Cardiac muscle cell (in vitro differentiated cells and primary cell): ENCODE measurements around the gene CTNNA2. TPM values are rescaled to one million over a fixed set of nuclear protein-coding genes. Genes with fewer than 3 reads are reported as not detected.

Source experiments
- DNase-seq, 2 donors: peaks; one replicate each; pipeline versions ENCODE4 v3.0.0 to v3.0.0-alpha.2; 2010 to 2017; ENCODE audit warnings: low read depth in 1 of 2, low spot score in 1 of 2
- H3K27ac ChIP-seq: fragments of 200-600 bp; sonication (generic); 2 replicates; pipeline ENCODE4 v1.5.1; 2016
- H3K27me3 ChIP-seq: fragments of 200-600 bp; sonication (generic); 2 replicates; pipeline ENCODE4 v1.6.0; 2016; ENCODE audit warnings: control low read depth
- H3K36me3 ChIP-seq: fragments of 200-600 bp; sonication (generic); 2 replicates; pipeline ENCODE4 v1.5.1; 2016; ENCODE audit warnings: control low read depth
- H3K4me1 ChIP-seq: fragments of 200-600 bp; sonication (generic); 2 replicates; pipeline ENCODE4 v1.8.1; 2017; ENCODE audit warnings: low read depth, mild to moderate bottlenecking, mixed run types
- H3K4me3 ChIP-seq: fragments of 200-600 bp; sonication (generic); 2 replicates; pipeline ENCODE4 v1.5.1; 2016; ENCODE audit warnings: mild to moderate bottlenecking
- H3K9me3 ChIP-seq: fragments of 200-600 bp; sonication (generic); 2 replicates; pipeline ENCODE4 v1.5.1; 2017; ENCODE audit warnings: low read depth, mild to moderate bottlenecking, control low read depth
- polyA plus RNA-seq: library from polyadenylated mRNA; unstranded; fragments of >200 nt; fragmentation: Nextera tagmentation; extraction: Ambion mirVana; gene quantifications from 2 replicates; pipeline ENCODE4 v1.2.1, GENCODE V29; 2016
- total RNA-seq: library from RNA; depleted of rRNA; stranded (reverse); fragments of >200 nt; gene quantifications from 2 replicates; pipeline ENCODE4 v1.2.3, GENCODE V29; 2016
- TF ChIP-seq, protein P1 (sequence below): IDR thresholded peaks from 2 replicates; pipeline ENCODE4 v1.5.1; 2012; ENCODE audit warnings: low read depth, mild to moderate bottlenecking, low read length

The CTNNA2 gene
- total and polyA plus RNA-seq, 2 experiments from 2014 or later: 7.4 to 17.4 TPM

DNA sequence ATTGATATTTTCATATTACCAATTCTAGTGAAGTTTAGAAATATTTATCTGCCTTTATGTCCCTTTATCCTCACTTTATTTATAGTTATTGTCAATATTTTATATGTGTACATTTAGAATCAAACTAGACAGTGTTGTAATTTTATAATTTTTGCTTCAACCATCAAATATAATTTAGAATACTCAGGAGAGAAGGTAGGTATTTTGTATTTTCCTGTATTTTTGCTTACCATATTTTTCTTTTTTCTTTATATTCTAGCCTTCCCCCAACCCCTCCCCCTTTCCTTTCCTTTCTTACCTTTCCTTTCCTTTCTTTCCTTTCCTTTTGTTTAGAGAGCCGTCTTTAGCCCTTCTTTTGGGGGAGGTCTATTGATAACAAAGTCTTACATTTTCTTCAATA, 651.5 kb downstream of the CTNNA2 start:
- Histone ChIP-seq H3K36me3 (no peaks in the 10 kb centered on the region), H3K27me3 (no peaks in the 10 kb centered on the region), H3K27ac (no peak overlapping the region), H3K4me3 (no peak overlapping the region), H3K4me1 (no peaks in the 10 kb centered on the region), H3K9me3 (no peaks in the 10 kb centered on the region)
- DNase-seq: no peak
- TF ChIP-seq, protein P1, sequence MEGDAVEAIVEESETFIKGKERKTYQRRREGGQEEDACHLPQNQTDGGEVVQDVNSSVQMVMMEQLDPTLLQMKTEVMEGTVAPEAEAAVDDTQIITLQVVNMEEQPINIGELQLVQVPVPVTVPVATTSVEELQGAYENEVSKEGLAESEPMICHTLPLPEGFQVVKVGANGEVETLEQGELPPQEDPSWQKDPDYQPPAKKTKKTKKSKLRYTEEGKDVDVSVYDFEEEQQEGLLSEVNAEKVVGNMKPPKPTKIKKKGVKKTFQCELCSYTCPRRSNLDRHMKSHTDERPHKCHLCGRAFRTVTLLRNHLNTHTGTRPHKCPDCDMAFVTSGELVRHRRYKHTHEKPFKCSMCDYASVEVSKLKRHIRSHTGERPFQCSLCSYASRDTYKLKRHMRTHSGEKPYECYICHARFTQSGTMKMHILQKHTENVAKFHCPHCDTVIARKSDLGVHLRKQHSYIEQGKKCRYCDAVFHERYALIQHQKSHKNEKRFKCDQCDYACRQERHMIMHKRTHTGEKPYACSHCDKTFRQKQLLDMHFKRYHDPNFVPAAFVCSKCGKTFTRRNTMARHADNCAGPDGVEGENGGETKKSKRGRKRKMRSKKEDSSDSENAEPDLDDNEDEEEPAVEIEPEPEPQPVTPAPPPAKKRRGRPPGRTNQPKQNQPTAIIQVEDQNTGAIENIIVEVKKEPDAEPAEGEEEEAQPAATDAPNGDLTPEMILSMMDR: no peak

DNA sequence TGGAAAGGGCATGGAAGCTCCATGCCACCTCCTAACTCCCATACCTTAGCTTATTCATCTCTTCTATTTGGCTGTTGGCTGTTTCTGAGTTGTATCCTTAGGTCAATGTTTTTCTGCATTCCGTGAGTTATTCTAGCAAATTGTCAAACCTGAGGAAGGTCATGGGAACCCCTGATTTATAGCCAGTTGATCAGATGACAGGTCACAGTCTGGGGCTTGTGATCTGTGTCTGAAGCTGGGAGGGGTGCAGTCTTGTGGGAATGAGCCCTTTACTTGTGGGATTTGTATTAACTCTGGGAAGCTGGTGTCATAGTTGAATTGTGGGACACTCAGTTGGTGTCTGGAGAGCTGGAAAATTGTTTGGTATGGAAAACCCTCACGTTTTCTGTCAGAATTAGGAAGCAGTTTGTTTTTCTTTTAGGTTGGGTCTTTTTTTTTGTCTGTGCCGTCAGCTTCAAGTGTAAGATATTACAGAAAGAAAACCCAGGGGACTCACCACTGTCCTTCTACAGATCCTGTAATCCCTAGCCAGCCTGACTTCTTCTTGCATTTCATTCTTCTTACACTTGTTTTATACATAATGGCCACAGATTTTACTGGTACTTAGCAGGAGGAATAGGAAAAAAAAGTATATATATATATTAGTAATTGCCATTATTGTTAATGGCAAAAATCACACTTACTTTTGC, 653.8 kb downstream of the CTNNA2 start:
- DNase-seq: no peak
- TF ChIP-seq, protein P1: no peak
- no peaks in the 10 kb centered on the region for H3K27me3 ChIP-seq
- H3K27ac ChIP-seq: no peak overlapping the region
- H3K36me3 ChIP-seq: no peaks in the 10 kb centered on the region
- H3K4me3 ChIP-seq: no peak overlapping the region
- H3K4me1 ChIP-seq: no peaks in the 10 kb centered on the region
- H3K9me3 ChIP-seq: no peaks in the 10 kb centered on the region

DNA sequence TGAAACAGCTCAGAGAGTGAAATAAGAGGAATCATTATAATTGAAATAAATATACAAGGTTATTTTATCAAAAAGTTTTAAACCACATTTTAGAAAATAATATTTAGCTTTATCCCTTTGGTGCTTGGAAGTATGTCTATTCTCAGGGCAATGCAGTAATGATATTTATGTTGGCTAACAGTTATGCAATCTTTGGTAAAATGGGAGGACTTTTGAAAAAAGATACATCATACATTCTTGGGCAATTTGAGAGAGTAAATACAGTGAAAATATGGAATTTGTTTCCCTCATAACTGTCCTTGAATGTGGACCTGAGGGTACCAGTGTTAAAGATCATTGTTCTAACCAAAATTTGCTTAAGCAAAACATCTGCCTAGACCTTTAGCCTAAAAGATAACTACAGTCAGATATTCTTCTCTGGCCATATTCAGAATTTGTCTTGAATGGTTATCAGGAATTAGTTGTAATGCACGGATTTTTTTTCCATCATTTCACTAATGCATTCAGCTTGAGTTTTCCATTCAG, 654.5 kb downstream of the CTNNA2 start:
- H3K27me3 ChIP-seq: no peaks in the 10 kb centered on the region
- H3K4me1 ChIP-seq: no peaks in the 10 kb centered on the region
- H3K9me3 ChIP-seq: no peaks in the 10 kb centered on the region
- no peaks in the 10 kb centered on the region for H3K36me3 ChIP-seq
- TF ChIP-seq, protein P1: no peak
- no peak overlapping the region for H3K27ac ChIP-seq
- no peak for DNase-seq
- H3K4me3 ChIP-seq: no peak overlapping the region

DNA sequence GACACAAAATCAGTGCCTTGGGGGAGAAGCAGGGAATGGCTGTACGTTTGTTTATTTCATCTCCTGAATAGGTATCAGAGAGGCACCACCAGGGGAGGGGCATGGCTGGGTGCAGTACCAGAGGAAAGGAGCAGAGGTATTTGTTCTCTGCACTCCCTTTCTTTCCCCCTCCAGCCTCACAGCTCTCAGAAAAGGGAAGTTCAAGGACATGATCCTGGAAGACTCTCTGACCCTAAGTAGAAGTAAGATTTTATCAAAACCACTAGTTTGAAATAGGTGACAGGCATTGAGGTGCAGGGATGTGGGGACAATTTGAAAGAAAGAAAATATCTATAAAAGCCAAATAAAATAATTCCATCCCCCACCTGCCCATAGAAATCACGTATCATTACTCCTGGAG, 655.2 kb downstream of the CTNNA2 start:
- Histone ChIP-seq H3K9me3 (no peaks in the 10 kb centered on the region), H3K36me3 (no peaks in the 10 kb centered on the region), H3K27me3 (no peaks in the 10 kb centered on the region), H3K27ac (no peak overlapping the region), H3K4me3 (no peak overlapping the region), H3K4me1 (no peaks in the 10 kb centered on the region)
- TF ChIP-seq, protein P1: no peak
- DNase-seq: no peak

DNA sequence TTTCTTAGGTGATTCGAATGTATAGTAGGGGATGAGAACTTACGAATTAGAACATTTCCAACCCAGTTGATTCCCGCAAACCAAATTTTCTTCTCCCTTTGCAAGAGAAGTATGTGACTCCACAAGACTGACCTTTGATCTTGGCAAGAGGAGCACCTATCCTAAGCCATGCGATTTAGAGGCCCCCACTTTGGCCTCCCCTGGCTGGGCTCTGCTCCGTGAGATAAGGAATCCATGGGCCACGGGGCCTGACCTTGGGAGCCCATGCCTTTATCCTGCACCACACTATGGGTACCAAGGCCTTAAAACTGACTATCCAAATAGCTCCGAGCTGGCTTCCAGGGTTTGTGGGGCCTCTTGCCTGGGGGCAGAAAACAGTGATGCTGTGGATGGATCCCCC, 656.0 kb downstream of the CTNNA2 start:
- no peak for DNase-seq
- Histone ChIP-seq H3K4me1 (no peaks in the 10 kb centered on the region), H3K27ac (no peak overlapping the region), H3K4me3 (no peak overlapping the region), H3K9me3 (no peaks in the 10 kb centered on the region), H3K36me3 (no peaks in the 10 kb centered on the region), H3K27me3 (no peaks in the 10 kb centered on the region)
- TF ChIP-seq, protein P1: no peak
